CD8-positive, alpha-beta memory T cell (primary cell): ENCODE results near the gene CFAP74. TPM values are rescaled to one million over a fixed set of nuclear protein-coding genes. Genes with fewer than 3 reads are reported as not detected.

ENCODE experiments used
- CTCF ChIA-PET: fragments of 350-600 bp; sonication (Branson Sonifier 250); formaldehyde crosslinking; loops from one replicate; lab custom pipeline; 2021; ENCODE audit warnings: antibody characterized with exemption; lab: Charles Lee
- POLR2A ChIA-PET: fragments of 350-600 bp; sonication (Branson Sonifier 250); formaldehyde crosslinking; loops from one replicate; lab custom pipeline; 2021; ENCODE audit warnings: antibody characterized with exemption; lab: Charles Lee
- DNase-seq, 5 donors: peaks; one replicate each; pipeline versions ENCODE4 v3.0.0 to v3.0.0-alpha.2; 2020 to 2022; ENCODE audit warnings: mixed read lengths in 1 of 5
- H3K27ac ChIP-seq: one replicate; pipeline ENCODE4 v1.7.0; 2013; ENCODE audit warnings: low read depth, mild to moderate bottlenecking, low read length, moderate library complexity
- H3K27me3 ChIP-seq: 2 replicates; pipeline ENCODE4 v1.7.0; 2013; ENCODE audit warnings: low read length, mild to moderate bottlenecking; ENCODE audit not compliant: insufficient read depth, poor library complexity, severe bottlenecking
- H3K36me3 ChIP-seq: 2 replicates; pipeline ENCODE4 v1.7.0; 2013; ENCODE audit warnings: mild to moderate bottlenecking, low read length, moderate library complexity; ENCODE audit not compliant: insufficient read depth
- H3K4me1 ChIP-seq: 2 replicates; pipeline ENCODE4 v1.7.0; 2013; ENCODE audit warnings: mild to moderate bottlenecking, low read length, moderate library complexity; ENCODE audit not compliant: insufficient read depth
- H3K4me3 ChIP-seq: 2 replicates; pipeline ENCODE4 v1.7.0; 2013; ENCODE audit warnings: mild to moderate bottlenecking, low read length
- H3K9me3 ChIP-seq: 2 replicates; pipeline ENCODE4 v1.7.0; 2013; ENCODE audit warnings: mild to moderate bottlenecking, low read length
- H3K27ac Mint-ChIP-seq, 8 donors: one replicate each; pipeline ENCODE4 v1.8.0; 2020 to 2021; ENCODE audit warnings: mixed read lengths in 8 of 8, mild to moderate bottlenecking in 6 of 8, inconsistent platforms in 3 of 8, moderate library complexity in 3 of 8
- H3K27me3 Mint-ChIP-seq, 2 donors: one replicate each; pipeline ENCODE4 v1.8.0; 2020 to 2021; ENCODE audit warnings: mixed read lengths in 2 of 2, mild to moderate bottlenecking in 1 of 2, moderate library complexity in 1 of 2
- H3K36me3 Mint-ChIP-seq, 3 donors: one replicate each; pipeline ENCODE4 v1.8.0; 2020 to 2021; ENCODE audit warnings: mixed read lengths in 3 of 3, inconsistent platforms in 1 of 3, mild to moderate bottlenecking in 1 of 3
- H3K4me1 Mint-ChIP-seq, 3 donors: one replicate each; pipeline ENCODE4 v1.8.0; 2020 to 2021; ENCODE audit warnings: mixed read lengths in 3 of 3, inconsistent platforms in 1 of 3, mild to moderate bottlenecking in 1 of 3
- H3K4me3 Mint-ChIP-seq, 7 donors: one replicate each; pipeline ENCODE4 v1.8.0; 2020 to 2021; ENCODE audit warnings: mixed read lengths in 7 of 7, mild to moderate bottlenecking in 6 of 7, moderate library complexity in 4 of 7, inconsistent platforms in 2 of 7
- H3K9me3 Mint-ChIP-seq, 5 donors: one replicate each; pipeline ENCODE4 v1.8.0; 2020 to 2022; ENCODE audit warnings: mixed read lengths in 5 of 5, mild to moderate bottlenecking in 3 of 5, moderate library complexity in 2 of 5, inconsistent platforms in 1 of 5
- polyA plus RNA-seq: library from polyadenylated mRNA; unstranded; fragments of 300-500 nt; fragmentation: Illumina TruSeq; gene quantifications from one replicate; pipeline ENCODE4 v1.2.3, GENCODE V29; 2021
- total RNA-seq, 2 experiments: library from RNA; stranded (reverse); gene quantifications; one replicate each; pipeline ENCODE4 v1.2.3, GENCODE V29; 2021

CFAP74 gene
- total and polyA plus RNA-seq, 3 experiments from 2014 or later: not detected

DNA sequence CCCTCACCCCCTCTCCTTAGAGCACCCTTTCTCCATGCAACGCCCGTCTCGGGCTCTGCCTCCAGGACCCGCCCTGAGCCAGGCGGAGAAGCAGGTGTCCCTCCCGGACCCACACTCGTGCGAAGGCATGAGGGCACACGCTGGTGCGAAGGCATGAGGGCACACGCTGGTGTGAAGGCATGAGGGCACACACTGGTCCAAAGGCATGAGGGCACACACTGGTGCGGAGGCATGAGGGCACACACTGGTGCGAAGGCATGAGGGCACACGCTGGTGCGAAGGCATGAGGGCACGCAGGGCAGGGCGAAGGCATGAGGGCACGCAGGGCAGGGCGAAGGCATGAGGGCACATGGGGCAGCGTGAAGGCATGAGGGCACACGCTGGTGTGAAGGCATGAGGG, 78.7 kb downstream of the CFAP74 start:
- H3K36me3 Mint-ChIP-seq: no peaks in the 10 kb centered on the region
- CTCF ChIA-PET: no interaction called here
- POLR2A ChIA-PET: no interaction called here
- no peaks in the 10 kb centered on the region for H3K4me1 Mint-ChIP-seq
- H3K27me3 Mint-ChIP-seq: no peaks in the 10 kb centered on the region
- H3K4me1 ChIP-seq: peaks cover 2% of the 10 kb centered on the region
- H3K27me3 ChIP-seq: no peaks in the 10 kb centered on the region
- H3K27ac Mint-ChIP-seq: no peak overlapping the region
- H3K4me3 ChIP-seq: no peak overlapping the region
- DNase-seq: no peak
- H3K36me3 ChIP-seq: no peaks in the 10 kb centered on the region
- no peaks in the 10 kb centered on the region for H3K9me3 Mint-ChIP-seq
- no peaks in the 10 kb centered on the region for H3K9me3 ChIP-seq
- H3K4me3 Mint-ChIP-seq: no peak overlapping the region
- H3K27ac ChIP-seq: no peak overlapping the region

DNA sequence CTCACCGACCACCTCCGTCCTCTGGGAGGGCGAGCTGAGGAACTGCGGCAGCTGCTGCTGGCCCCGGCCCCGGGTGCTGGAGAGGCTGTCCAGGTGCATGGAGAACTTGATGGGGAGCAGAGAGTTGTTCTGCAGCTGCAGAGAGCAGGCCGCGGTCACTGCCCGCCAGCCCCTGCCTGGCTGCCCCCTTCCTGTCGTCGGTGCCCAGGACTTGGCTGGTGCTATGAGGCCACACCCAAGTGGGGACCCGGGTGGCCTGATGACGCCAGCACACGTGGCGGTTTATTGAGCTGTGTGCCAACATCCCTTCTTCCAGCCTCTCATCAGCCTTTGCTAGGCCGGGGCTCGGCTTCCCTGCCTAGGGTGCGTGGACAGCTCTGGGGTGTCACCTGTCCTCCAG, 79.2 kb downstream of the CFAP74 start:
- Mint-ChIP-seq H3K9me3 (no peaks in the 10 kb centered on the region), H3K27ac (no peak overlapping the region), H3K36me3 (no peaks in the 10 kb centered on the region), H3K27me3 (no peaks in the 10 kb centered on the region), H3K4me1 (peaks cover 0 to 3% (median 0%) of the 10 kb centered on the region in 3 donors), H3K4me3 (no peak overlapping the region)
- Histone ChIP-seq H3K27ac (no peak overlapping the region), H3K4me3 (no peak overlapping the region), H3K9me3 (no peaks in the 10 kb centered on the region), H3K36me3 (no peaks in the 10 kb centered on the region), H3K27me3 (no peaks in the 10 kb centered on the region), H3K4me1 (peaks cover 6% of the 10 kb centered on the region)
- DNase-seq: no peak
- POLR2A ChIA-PET: no interaction called here
- CTCF ChIA-PET: interaction anchor here (0.7 kb wide), 1 partner anchor 15 kb away, joined by 3 read pairs; no protein-coding TSS in a partner anchor

DNA sequence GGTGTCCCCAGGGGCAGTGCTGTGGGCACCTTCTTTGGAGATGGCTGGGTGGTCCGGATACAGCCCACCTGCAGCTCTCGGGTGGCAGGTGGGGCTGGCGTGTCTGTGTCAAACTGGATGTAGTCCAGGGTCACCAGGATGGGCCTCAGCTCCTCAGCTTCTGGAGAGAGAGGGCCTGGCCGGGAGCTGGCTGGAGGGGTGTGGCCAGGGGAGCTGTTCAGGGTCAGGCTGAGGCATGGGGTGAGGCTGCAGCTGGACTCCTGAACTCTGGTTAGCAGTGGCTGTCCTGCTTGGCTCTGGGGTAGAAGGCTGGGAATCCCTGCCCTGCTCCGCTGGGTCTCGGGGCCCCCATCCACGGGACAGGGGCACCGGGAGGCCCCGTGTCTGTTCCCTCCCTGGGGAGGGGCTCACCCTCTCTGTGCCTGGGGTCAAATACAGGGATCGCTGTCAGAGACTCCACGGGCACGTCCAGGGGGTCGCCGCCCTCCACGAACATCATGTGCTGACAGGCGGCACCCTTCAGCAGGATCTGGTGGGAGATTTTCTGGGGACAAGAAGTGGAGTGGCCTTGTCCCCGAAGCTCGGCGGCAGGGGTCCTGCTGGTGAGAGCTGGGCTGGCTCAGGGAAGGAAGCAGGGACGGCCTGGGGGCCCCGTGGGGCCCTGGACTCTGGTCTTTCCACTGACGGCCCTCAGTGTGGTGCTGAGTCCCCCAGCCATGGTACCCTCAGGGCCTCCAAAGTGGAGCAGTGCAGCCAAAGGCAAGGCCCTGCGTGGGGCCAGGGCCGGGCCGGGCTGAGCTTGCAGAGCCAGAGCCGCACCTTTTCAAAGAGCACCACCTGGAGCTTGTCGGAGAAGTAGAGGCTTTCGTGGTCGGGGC, 80.4 kb downstream of the CFAP74 start:
- Histone ChIP-seq H3K36me3 (no peaks in the 10 kb centered on the region), H3K4me3 (no peak overlapping the region), H3K27me3 (no peaks in the 10 kb centered on the region), H3K27ac (no peak overlapping the region), H3K4me1 (peaks cover 12% of the 10 kb centered on the region), H3K9me3 (no peaks in the 10 kb centered on the region)
- no peak overlapping the region for H3K4me3 Mint-ChIP-seq
- DNase-seq: no peak
- H3K27me3 Mint-ChIP-seq: no peaks in the 10 kb centered on the region
- H3K4me1 Mint-ChIP-seq: peaks cover 0 to 7% (median 0%) of the 10 kb centered on the region in 3 donors
- H3K27ac Mint-ChIP-seq: no peak overlapping the region
- ChIA-PET POLR2A (no interaction called here), CTCF (interaction anchor here (0.7 kb wide), 1 partner anchor 14 kb away, joined by 3 read pairs; no protein-coding TSS in a partner anchor)
- no peaks in the 10 kb centered on the region for H3K36me3 Mint-ChIP-seq
- no peaks in the 10 kb centered on the region for H3K9me3 Mint-ChIP-seq

DNA sequence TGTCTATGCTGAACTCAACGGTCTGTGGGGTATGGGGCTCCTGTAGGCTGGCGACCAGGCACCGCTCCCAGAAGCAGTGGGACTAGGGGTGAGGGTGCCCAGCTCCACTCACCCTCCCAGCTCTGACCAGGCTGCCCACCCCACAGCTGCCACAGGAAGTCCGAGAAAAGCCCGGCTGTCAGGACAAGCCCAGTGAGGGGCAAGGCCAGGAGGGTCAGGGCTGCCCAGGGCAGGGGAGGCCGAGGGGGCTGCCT, 81.0 kb downstream of the CFAP74 start:
- peaks cover 0 to 8% (median 3%) of the 10 kb centered on the region in 3 donors for H3K4me1 Mint-ChIP-seq
- CTCF ChIA-PET: no interaction called here
- no peak overlapping the region for H3K4me3 ChIP-seq
- no peaks in the 10 kb centered on the region for H3K27me3 Mint-ChIP-seq
- no peaks in the 10 kb centered on the region for H3K9me3 Mint-ChIP-seq
- H3K27me3 ChIP-seq: no peaks in the 10 kb centered on the region
- peak overlapping the region in 1 of 8 donors; percentile 42 for H3K27ac Mint-ChIP-seq
- no peak overlapping the region for H3K27ac ChIP-seq
- POLR2A ChIA-PET: no interaction called here
- no peaks in the 10 kb centered on the region for H3K9me3 ChIP-seq
- DNase-seq: no peak
- no peak overlapping the region for H3K4me3 Mint-ChIP-seq
- no peaks in the 10 kb centered on the region for H3K36me3 Mint-ChIP-seq
- no peaks in the 10 kb centered on the region for H3K36me3 ChIP-seq
- peaks cover 18% of the 10 kb centered on the region for H3K4me1 ChIP-seq

DNA sequence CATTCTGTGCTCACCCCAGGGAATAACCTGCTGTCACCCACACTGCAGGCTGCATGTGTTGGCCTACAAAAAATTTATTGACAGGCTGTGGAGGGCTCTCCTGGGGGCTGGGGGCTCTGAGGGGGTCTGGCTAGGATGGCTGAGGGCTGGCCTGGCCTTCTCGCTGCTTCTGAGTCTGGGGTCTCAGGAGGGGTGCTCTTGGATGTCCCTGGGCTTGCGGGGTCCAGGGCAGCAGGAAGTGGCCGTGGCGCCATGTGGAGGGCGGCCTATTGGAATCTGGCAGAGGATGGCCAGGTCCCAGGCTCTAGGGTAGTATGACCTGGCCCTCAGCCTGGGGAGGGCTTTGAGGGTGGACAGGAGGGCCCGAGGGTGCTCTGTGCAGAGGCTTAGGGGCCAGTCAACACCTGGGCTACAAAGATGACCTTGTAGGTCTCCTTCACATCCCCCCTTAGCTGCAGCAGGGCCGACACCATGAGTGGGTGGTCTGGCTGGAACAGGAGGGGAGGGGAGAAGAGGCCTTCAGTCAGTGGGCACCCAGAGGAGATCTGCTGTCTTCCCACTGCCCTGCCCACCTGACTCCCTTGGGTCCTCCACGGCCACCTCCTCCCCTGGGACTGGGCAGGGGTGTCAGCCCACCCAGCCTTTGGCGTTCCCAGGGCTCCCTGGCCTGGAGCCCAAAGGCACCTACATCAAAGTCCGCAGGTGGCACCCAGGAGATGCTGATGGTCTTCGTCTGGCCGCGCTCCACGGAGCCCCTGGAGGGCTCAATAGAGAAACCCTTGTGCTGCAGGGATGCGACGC, 81.5 kb downstream of the CFAP74 start:
- Mint-ChIP-seq H3K4me1 (peaks cover 0 to 8% (median 3%) of the 10 kb centered on the region in 3 donors), H3K27me3 (no peaks in the 10 kb centered on the region), H3K27ac (peak overlapping the region in 3 of 8 donors; percentile 42 to 63 (median 58)), H3K36me3 (no peaks in the 10 kb centered on the region), H3K9me3 (no peaks in the 10 kb centered on the region), H3K4me3 (no peak overlapping the region)
- Histone ChIP-seq H3K4me1 (peaks cover 18% of the 10 kb centered on the region), H3K27ac (no peak overlapping the region), H3K27me3 (no peaks in the 10 kb centered on the region), H3K36me3 (no peaks in the 10 kb centered on the region), H3K4me3 (no peak overlapping the region), H3K9me3 (no peaks in the 10 kb centered on the region)
- CTCF ChIA-PET: no interaction called here
- POLR2A ChIA-PET: no interaction called here
- no peak for DNase-seq

DNA sequence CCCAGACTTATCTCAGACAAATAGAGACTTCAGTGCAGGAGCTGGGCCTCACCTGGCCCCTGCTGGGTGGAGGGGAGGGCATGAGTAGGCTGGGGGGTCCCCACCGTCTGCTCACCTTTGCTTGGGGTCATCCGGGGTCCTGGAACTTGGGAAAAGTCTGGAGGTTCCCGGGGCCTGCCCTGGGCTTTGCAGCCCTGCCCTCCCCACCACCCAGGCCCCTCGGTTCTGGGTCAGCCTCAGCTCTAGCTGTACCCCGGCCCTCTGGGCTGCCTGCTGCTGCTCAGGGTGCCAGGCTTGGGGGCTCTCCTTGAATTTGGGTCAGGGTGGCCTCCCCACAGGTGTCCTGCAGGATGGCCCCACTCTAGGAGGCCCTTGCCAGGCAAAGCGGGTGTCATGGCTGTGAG, 82.1 kb downstream of the CFAP74 start:
- no peaks in the 10 kb centered on the region for H3K27me3 ChIP-seq
- H3K36me3 ChIP-seq: no peaks in the 10 kb centered on the region
- CTCF ChIA-PET: interaction anchor here (0.8 to 1.0 kb wide), 2 partner anchors 12 to 123 kb away, joined by 3 to 4 read pairs; no protein-coding TSS in a partner anchor
- peaks cover 0 to 8% (median 3%) of the 10 kb centered on the region in 3 donors for H3K4me1 Mint-ChIP-seq
- H3K4me1 ChIP-seq: peaks cover 18% of the 10 kb centered on the region
- H3K9me3 Mint-ChIP-seq: no peaks in the 10 kb centered on the region
- no peaks in the 10 kb centered on the region for H3K36me3 Mint-ChIP-seq
- no peaks in the 10 kb centered on the region for H3K9me3 ChIP-seq
- POLR2A ChIA-PET: no interaction called here
- H3K4me3 Mint-ChIP-seq: no peak overlapping the region
- H3K4me3 ChIP-seq: no peak overlapping the region
- H3K27me3 Mint-ChIP-seq: no peaks in the 10 kb centered on the region
- H3K27ac Mint-ChIP-seq: no peak overlapping the region
- no peak for DNase-seq
- H3K27ac ChIP-seq: no peak overlapping the region

DNA sequence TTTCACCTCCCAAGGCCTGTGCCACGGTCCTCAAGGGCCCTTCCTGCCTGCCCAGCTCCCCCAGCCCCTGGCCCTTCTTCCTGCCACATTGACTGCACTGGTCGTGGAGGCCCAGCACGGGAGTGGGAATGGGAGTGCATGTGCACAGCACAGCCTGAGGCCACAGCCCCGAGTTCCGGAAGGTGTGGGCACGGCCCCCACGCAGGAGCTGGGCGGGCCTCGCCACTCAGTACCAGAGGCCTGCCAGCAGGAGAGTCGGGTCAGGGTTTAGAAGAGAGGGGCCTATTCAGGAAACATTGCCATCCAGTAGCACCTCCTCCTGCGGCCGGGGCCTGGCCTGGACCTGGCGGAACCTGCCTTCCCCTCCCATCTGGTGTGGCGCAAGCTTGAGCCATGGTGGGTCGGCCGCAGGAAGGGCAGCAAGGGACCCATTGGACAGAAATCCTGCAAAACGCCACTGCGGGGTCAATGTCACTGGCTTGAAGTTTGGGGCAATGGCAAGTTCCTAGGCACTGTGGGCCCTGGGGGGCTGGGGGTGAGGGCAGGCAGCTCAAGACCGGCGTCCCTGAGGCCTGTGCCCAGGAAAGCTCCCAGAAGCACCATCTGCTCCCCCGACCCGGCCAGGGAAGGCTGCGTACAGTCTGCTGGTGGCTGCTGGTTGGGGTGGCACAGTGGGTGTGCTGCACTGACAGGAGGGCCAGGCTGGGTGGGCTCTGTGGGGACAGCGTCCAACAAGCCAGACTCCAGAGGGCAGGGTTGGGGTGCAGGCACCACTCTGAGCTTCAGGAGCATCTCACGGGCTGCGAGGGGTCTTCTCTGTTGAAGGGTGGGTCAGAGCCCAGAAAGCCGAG, 82.8 kb downstream of the CFAP74 start:
- ChIA-PET POLR2A (interaction anchor here (0.6 kb wide), 1 partner anchor 38 kb away, joined by 6 read pairs; no protein-coding TSS in a partner anchor), CTCF (interaction anchor here (0.8 to 1.0 kb wide), 2 partner anchors 12 to 124 kb away, joined by 3 to 4 read pairs; no protein-coding TSS in a partner anchor)
- Mint-ChIP-seq H3K4me3 (peak overlapping the region in 1 of 7 donors; percentile 20), H3K36me3 (no peaks in the 10 kb centered on the region), H3K27ac (peak overlapping the region in 1 of 8 donors; percentile 69), H3K27me3 (no peaks in the 10 kb centered on the region), H3K4me1 (peaks cover 0 to 8% (median 3%) of the 10 kb centered on the region in 3 donors), H3K9me3 (no peaks in the 10 kb centered on the region)
- no peak for DNase-seq
- Histone ChIP-seq H3K27ac (no peak overlapping the region), H3K4me1 (peaks cover 18% of the 10 kb centered on the region), H3K4me3 (no peak overlapping the region), H3K36me3 (no peaks in the 10 kb centered on the region), H3K27me3 (no peaks in the 10 kb centered on the region), H3K9me3 (no peaks in the 10 kb centered on the region)
